ENCODE results near the gene KRTAP5-2.

DNA sequence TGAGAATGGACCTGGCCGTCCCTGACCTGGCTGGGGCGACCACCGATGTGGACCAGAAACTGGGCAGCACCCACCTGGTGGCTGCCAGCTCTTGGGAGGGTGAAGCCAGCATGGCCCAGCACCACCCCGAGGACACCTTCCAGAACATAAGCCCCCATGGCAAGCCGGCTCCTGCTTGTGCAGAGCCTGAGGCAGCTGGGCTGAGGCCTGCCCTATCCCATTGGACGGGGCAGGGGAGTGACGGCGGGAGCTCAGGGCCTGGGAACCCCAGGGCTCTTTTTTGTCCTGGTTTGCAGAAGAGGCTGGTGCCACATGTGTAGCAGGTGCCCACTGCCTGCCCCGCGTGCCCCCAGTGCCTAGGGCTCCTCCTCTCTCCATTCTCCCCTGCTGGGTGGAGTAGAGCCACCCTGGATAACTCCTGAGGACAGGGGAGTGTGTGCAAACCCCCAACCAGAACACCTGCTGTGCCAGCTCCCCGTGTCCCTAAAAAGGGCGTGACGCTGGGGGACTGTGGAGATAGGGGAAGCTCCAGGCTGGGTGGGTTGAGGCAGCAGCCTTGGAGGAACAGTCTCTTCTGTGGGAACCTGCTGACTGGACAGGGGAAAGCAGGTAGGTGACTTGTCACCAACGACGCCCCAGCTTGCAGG lies 38.0 kb downstream of the KRTAP5-2 start:
- no peak for TF ChIP-seq GATA2 (IDR thresholded peaks at IDR 0.05; ENCODE audit: low read depth, low read length)
- TF ChIP-seq GATA3 (IDR thresholded peaks at IDR 0.05; ENCODE audit: low read depth, low read length) = no peak

Data from SH-SY5Y (cell line).